Left lung (tissue), 10 donors: ENCODE data around the gene PQBP1. TPM values are rescaled to one million over a fixed set of nuclear protein-coding genes. Genes with fewer than 3 reads are reported as not detected.

Experiments
- ATAC-seq: fragments of 200-7000 bp; cut with Tn5 transposase; one replicate; pipeline ENCODE4 v1.9.1; 2020; ENCODE audit warnings: moderate library complexity
- DNase-seq, 4 donors: peaks; one replicate each; pipeline ENCODE4 v3.0.0-alpha.2; 2013 to 2020
- H3K27ac ChIP-seq, 2 donors: fragments of 200-600 bp; sonication (generic) in 1 of 2; one replicate each; pipeline versions ENCODE4 v1.5.0 to v1.8.0; 2020 to 2021
- H3K27me3 ChIP-seq, 2 donors: fragments of 200-600 bp; sonication (generic) in 1 of 2; one replicate each; pipeline versions ENCODE4 v1.5.0 to v1.8.0; 2020 to 2021
- H3K36me3 ChIP-seq, 2 donors: fragments of 200-600 bp; sonication (generic) in 1 of 2; one replicate each; pipeline versions ENCODE4 v1.5.0 to v1.8.0; 2020 to 2021
- H3K4me1 ChIP-seq, 2 donors: fragments of 200-600 bp; one replicate each; pipeline ENCODE4 v1.8.0; 2021
- H3K4me3 ChIP-seq, 2 donors: fragments of 200-600 bp; sonication (generic) in 1 of 2; one replicate each; pipeline versions ENCODE4 v1.5.0 to v1.8.0; 2020 to 2021; ENCODE audit warnings: mild to moderate bottlenecking in 1 of 2
- H3K9me3 ChIP-seq, 2 donors: fragments of 200-600 bp; sonication (generic) in 1 of 2; one replicate each; pipeline versions ENCODE4 v1.5.0 to v1.8.0; 2020 to 2021
- CTCF ChIP-seq, 2 donors: fragments of 200-600 bp; sonication (generic) in 1 of 2; IDR thresholded peaks; one replicate each; pipeline versions ENCODE4 v1.5.0 to v1.8.0; 2021; ENCODE audit warnings: antibody characterized with exemption in 2 of 2
- intact Hi-C, 2 donors: fragments of 100-400 bp; cut with DNase I; formaldehyde crosslinking; loops; one replicate each; pipeline versions ENCODE4 v1.11.2 to v1.14.2; 2022
- polyA plus RNA-seq, 6 donors: library from polyadenylated mRNA; unstranded; fragments of 120-200 nt; gene quantifications; one replicate each; pipeline ENCODE4 v1.2.1, GENCODE V29; 2013; ENCODE audit not compliant: insufficient read length in 6 of 6
- total RNA-seq, 2 donors: library from RNA; stranded (reverse); fragmentation: NEBNext Ultra II Directional; extraction: Animal tissue kit (Norgen Biotek cat#: 25700); gene quantifications; one replicate each; pipeline ENCODE4 v1.2.1, GENCODE V29; 2021
- donor health status: DM: no; HTN: yes; CAD: no.
- donor health status: DM: no; HTN: no; CAD: no.

Gene PQBP1
- total and polyA plus RNA-seq, 8 donors, result 56.3 to 84.6 (median 77.9) TPM

GRCh38 chrX:48924270-48924669 lies 26.5 kb downstream of the PQBP1 start:
- Histone ChIP-seq H3K27me3 (no peaks in the 10 kb centered on the region), H3K4me1 (peaks cover 3 to 9% of the 10 kb centered on the region in 2 donors), H3K36me3 (peaks cover 0 to 38% of the 10 kb centered on the region in 2 donors), H3K27ac (no peak overlapping the region), H3K9me3 (no peaks in the 10 kb centered on the region), H3K4me3 (no peak overlapping the region)
- intact Hi-C loops, result no loop called here
- no peak for ATAC-seq
- TF ChIP-seq CTCF (IDR thresholded peaks at IDR 0.05), result no peak
- no peak for DNase-seq

- no peaks in the 10 kb centered on the region for H3K4me1 ChIP-seq
- no peaks in the 10 kb centered on the region for H3K9me3 ChIP-seq
- H3K4me3 ChIP-seq, result no peak overlapping the region
- DNase-seq (no peak), ATAC-seq (no peak)
- intact Hi-C loops, result no loop called here
- H3K27ac ChIP-seq, result no peak overlapping the region
- H3K36me3 ChIP-seq, result peaks cover 0 to 50% of the 10 kb centered on the region in 2 donors
- TF ChIP-seq CTCF (IDR thresholded peaks at IDR 0.05), result no peak
- H3K27me3 ChIP-seq, result no peaks in the 10 kb centered on the region
Observed at GRCh38 chrX:48927123-48927522, 29.4 kb downstream of the PQBP1 start.

- Histone ChIP-seq H3K27ac (no peak overlapping the region), H3K4me1 (no peaks in the 10 kb centered on the region), H3K4me3 (no peak overlapping the region), H3K9me3 (no peaks in the 10 kb centered on the region), H3K36me3 (peaks cover 0 to 45% of the 10 kb centered on the region in 2 donors), H3K27me3 (no peaks in the 10 kb centered on the region)
- no peak for ATAC-seq
- intact Hi-C loops, result no loop called here
- TF ChIP-seq CTCF (IDR thresholded peaks at IDR 0.05), result no peak
- no peak for DNase-seq
Observed at GRCh38 chrX:48927736-48928382, 30.1 kb downstream of the PQBP1 start.

GRCh38 chrX:48933757-48934156 lies 36.0 kb downstream of the PQBP1 start:
- no peaks in the 10 kb centered on the region for H3K9me3 ChIP-seq
- TF ChIP-seq CTCF (IDR thresholded peaks at IDR 0.05), result no peak
- no peak overlapping the region for H3K4me3 ChIP-seq
- DNase-seq (no peak), ATAC-seq (no peak)
- no peaks in the 10 kb centered on the region for H3K27me3 ChIP-seq
- no peak overlapping the region for H3K27ac ChIP-seq
- H3K4me1 ChIP-seq, result peaks cover 4 to 42% of the 10 kb centered on the region in 2 donors
- intact Hi-C loops, result no loop called here
- H3K36me3 ChIP-seq, result peaks cover 0 to 31% of the 10 kb centered on the region in 2 donors

- peak overlapping the region in 1 of 2 donors; percentile 64 for H3K27ac ChIP-seq
- no peak for TF ChIP-seq CTCF (IDR thresholded peaks at IDR 0.05)
- intact Hi-C loops, result no loop called here
Observed at GRCh38 chrX:48934581-48935300, 37.0 kb downstream of the PQBP1 start.

More at GRCh38 chrX:48934581-48935300, 37.0 kb downstream of the PQBP1 start:
- peaks cover 4 to 51% of the 10 kb centered on the region in 2 donors for H3K4me1 ChIP-seq
- no peaks in the 10 kb centered on the region for H3K27me3 ChIP-seq
- H3K4me3 ChIP-seq, result no peak overlapping the region
- DNase-seq, result no peak
- H3K9me3 ChIP-seq, result no peaks in the 10 kb centered on the region
- no peak for ATAC-seq
- H3K36me3 ChIP-seq, result peaks cover 0 to 28% of the 10 kb centered on the region in 2 donors
